Right lobe of liver (tissue), 6 donors: Measurements from ENCODE around the gene U2AF1L4. TPM values are rescaled to one million over a fixed set of nuclear protein-coding genes. Genes with fewer than 3 reads are reported as not detected.

ENCODE experiments used
- ATAC-seq, 4 donors: fragments of 200-7000 bp; cut with Tn5 transposase; one replicate each; pipeline ENCODE4 v1.9.1; 2020; ENCODE audit warnings: mild to moderate bottlenecking in 4 of 4, moderate library complexity in 4 of 4
- DNase-seq, 3 donors: peaks; one replicate each; pipeline ENCODE4 v3.0.0-alpha.2; 2020
- H3K27ac ChIP-seq, 3 donors: fragments of 200-600 bp; one replicate each; pipeline ENCODE4 v1.8.0; 2022
- H3K27me3 ChIP-seq, 2 donors: fragments of 200-600 bp; one replicate each; pipeline ENCODE4 v1.8.0; 2022
- H3K36me3 ChIP-seq, 4 donors: fragments of 200-600 bp; sonication (generic) in 1 of 4; one replicate each; pipeline versions ENCODE4 v1.5.1 to v1.8.0; 2017 to 2022; ENCODE audit warnings: control low read depth in 1 of 4
- H3K4me1 ChIP-seq, 4 donors: fragments of 200-600 bp; sonication (generic) in 1 of 4; one replicate each; pipeline versions ENCODE4 v1.5.1 to v1.8.0; 2017 to 2022; ENCODE audit warnings: control low read depth in 1 of 4
- H3K4me3 ChIP-seq, 3 donors: fragments of 200-600 bp; one replicate each; pipeline ENCODE4 v1.8.0; 2022
- H3K9me3 ChIP-seq, 4 donors: fragments of 200-600 bp; sonication (generic) in 1 of 4; one replicate each; pipeline versions ENCODE4 v1.5.1 to v1.8.0; 2017 to 2022; ENCODE audit warnings: control low read depth in 1 of 4
- POLR2A ChIP-seq: fragments of 450-650 bp; IDR thresholded peaks from one replicate; pipeline ENCODE4 v1.6.1; 2017; ENCODE audit warnings: antibody characterized with exemption, mild to moderate bottlenecking
- WGBS: methylation state at CpG from one replicate; pipeline ENCODE4 v1.1.6; 2018; ENCODE audit warnings: low coverage, low lambda C conversion rate; ENCODE audit not compliant: insufficient coverage; ENCODE audit errors: missing lambda C conversion rate; 5-methylcytosine and 5-hydroxymethylcytosine counted together
- intact Hi-C, 2 donors: fragments of 100-400 bp; cut with DNase I; formaldehyde crosslinking; loops; one replicate each; pipeline versions ENCODE4 v1.11.2 to v1.14.1; 2022
- total RNA-seq, 6 experiments: library from RNA; depleted of rRNA in 2 of 6; stranded (reverse); fragments of >200 nt in 2 of 6; fragmentation: NEBNext Ultra II Directional in 3 of 6; extraction: Animal tissue kit (Norgen Biotek cat#: 25700) in 3 of 6; gene quantifications; one replicate each; pipeline versions ENCODE4 v1.1.0 to v1.2.4, GENCODE V29; 2016 to 2023
- TF ChIP-seq, protein P1 (sequence below), 4 donors: fragments of 200-600 bp in 3 of 4; fragments of 450-650 bp in 1 of 4; IDR thresholded peaks; one replicate each; pipeline versions ENCODE4 v1.5.1 to v1.8.0; 2016 to 2022; ENCODE audit warnings: antibody characterized with exemption in 4 of 4, mild to moderate bottlenecking in 2 of 4
- donor health status: DM: no; HTN: yes; CAD: no.
- donor health status: DM: no; HTN: no; CAD: no.
- donor health status: DM: no; HTN: no; CAD: no.
- donor health status: DM: no; HTN: yes; CAD: no.
- donor health status: DM: no; HTN: yes; CAD: no.

The U2AF1L4 gene
- total RNA-seq, 6 experiments from 2014 or later = 11.3 to 19.9 (median 17.5) TPM

DNA sequence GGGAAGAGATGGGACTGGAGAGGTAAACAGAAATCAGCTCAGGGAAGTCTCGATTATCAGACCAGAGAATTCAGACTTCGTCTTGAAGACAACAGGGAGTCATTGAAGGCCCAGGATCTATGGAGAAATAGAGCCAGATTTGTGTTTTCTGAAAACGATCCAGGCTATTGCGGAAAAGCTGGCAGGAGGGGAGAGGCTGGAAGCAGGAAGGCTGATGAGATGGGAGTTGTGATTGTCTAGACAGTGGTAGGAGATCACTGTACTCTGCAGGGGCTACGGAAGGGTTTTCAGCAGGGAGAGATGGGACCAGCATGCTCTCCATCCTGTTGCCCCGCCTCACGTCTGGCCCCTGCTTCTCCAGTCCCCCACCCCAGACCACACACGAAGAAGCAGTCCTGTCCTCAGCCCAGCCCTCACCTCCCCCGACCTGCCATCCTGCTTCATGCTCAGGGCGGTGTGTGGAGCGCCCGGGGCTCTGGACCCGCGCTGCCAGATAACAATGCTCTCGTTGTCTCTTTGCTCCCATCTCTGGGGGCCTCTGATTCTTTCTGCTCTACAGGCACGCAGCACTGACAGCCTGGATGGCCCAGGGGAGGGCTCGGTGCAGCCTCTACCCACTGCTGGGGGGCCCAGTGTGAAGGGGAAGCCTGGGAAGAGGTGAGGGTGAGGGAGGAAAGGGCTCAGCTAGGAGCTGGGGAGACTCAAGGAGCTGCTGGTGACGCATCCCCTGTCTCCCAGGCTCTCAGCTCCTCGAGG lies 32.0 kb upstream of the U2AF1L4 start:
- Histone ChIP-seq H3K9me3 (no peaks in the 10 kb centered on the region), H3K27ac (no peak overlapping the region), H3K36me3 (no peaks in the 10 kb centered on the region), H3K27me3 (no peaks in the 10 kb centered on the region), H3K4me3 (no peak overlapping the region), H3K4me1 (no peaks in the 10 kb centered on the region)
- DNase-seq = no peak
- TF ChIP-seq POLR2A = no peak
- TF ChIP-seq, protein P1, sequence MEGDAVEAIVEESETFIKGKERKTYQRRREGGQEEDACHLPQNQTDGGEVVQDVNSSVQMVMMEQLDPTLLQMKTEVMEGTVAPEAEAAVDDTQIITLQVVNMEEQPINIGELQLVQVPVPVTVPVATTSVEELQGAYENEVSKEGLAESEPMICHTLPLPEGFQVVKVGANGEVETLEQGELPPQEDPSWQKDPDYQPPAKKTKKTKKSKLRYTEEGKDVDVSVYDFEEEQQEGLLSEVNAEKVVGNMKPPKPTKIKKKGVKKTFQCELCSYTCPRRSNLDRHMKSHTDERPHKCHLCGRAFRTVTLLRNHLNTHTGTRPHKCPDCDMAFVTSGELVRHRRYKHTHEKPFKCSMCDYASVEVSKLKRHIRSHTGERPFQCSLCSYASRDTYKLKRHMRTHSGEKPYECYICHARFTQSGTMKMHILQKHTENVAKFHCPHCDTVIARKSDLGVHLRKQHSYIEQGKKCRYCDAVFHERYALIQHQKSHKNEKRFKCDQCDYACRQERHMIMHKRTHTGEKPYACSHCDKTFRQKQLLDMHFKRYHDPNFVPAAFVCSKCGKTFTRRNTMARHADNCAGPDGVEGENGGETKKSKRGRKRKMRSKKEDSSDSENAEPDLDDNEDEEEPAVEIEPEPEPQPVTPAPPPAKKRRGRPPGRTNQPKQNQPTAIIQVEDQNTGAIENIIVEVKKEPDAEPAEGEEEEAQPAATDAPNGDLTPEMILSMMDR (IDR thresholded peaks at IDR 0.05) = no peak
- 76% methylated on average over 14 of the region's 19 CpGs for WGBS
- intact Hi-C loops = no loop called here
- no peak for ATAC-seq

DNA sequence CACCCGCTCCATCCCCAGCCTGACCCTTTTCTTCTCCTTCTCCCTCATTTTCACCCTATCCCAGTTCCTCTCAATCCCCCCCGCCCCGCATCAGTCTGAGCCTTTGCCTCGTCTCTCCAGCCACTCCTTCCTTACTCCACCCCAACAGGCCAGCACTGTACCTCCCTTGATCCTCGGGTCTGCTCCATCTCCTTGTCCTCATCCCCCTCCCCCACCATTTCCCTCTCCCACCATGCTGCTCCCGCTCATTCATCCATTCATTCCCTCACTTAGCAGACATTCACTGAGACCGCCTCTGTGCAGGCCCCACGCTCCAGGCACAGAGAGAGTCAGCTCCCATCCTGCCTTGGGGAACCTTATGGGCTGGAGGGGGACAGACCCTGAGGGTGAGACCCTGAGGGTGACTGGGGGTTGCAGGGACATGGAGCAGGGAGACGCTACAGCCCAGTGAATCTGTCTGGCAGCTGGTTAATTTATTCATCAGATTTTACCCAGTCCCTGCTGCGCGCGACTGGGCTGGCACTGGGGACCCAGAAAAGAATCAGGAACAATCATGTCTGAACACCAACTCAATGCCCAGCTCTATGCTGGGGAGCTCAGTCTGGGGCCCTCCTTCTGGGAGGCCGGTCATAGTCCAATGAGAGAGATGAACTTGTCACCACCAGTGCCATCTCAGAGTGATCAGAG lies 31.0 kb upstream of the U2AF1L4 start:
- Histone ChIP-seq H3K27ac (no peak overlapping the region), H3K27me3 (no peaks in the 10 kb centered on the region), H3K4me3 (peak overlapping the region; percentile 73 to 81 (median 78)), H3K9me3 (no peaks in the 10 kb centered on the region), H3K36me3 (no peaks in the 10 kb centered on the region), H3K4me1 (no peaks in the 10 kb centered on the region)
- ATAC-seq = no peak
- DNase-seq = no peak
- WGBS = 51% methylated on average over 10 of the region's 13 CpGs
- intact Hi-C loops = no loop called here
- TF ChIP-seq, protein P1 (IDR thresholded peaks at IDR 0.05) = no peak
- TF ChIP-seq POLR2A = no peak

DNA sequence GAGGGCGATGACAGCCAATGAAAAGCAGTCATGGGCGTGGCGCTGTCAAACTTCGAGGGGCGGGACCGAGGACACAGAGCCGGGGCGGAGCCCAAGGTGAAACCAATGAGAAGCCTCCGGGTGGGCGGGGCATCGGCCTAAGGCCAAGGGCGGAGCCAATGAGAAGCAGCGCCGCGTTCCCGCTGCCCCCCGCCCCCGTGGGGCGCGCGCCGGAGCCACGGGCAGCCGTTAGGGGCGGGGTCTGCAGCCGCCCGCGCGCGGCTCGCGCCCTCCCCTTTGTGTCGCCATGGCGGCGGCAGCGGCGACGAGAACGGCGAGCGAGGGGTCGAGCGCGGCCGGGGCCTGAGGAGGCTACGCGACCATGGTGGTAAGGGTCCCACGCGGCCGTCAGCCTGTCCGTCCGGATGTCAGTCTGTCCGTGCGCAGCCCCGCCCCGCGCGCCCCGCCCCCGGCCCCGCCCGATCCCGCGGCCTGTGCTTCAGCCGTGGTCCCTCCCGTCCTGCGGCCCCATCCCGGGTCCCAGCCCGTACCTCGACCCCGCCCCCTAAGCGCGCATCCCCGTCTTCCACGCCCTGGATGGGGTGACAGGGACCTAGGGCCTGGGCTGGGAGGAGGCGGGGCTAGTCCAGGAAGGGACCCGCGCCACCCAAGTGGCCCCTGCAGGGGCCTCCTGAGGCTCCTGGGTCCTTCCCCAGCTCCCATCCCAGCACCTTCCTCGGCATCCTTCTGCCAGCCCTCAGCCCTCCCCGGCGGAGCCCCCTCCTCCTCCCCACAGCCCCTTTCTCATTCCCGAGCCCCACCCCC lies 30.3 kb upstream of the U2AF1L4 start, which contains the start of gene ARHGAP33:
ARHGAP33 (plus strand) TSS at position 267 of the 804 bp plus-strand sequence; CDS start at position 362, 95 bp downstream.
- Histone ChIP-seq H3K27ac (no peak within 1 kb of the TSS), H3K9me3 (no peaks in the 10 kb centered on the region), H3K4me3 (peak within 1 kb of the TSS; percentile 73 to 81 (median 78)), H3K27me3 (no peaks in the 10 kb centered on the region), H3K4me1 (no peaks in the 10 kb centered on the region), H3K36me3 (no peaks in the 10 kb centered on the region)
- no peak for TF ChIP-seq POLR2A
- TF ChIP-seq, protein P1 (IDR thresholded peaks at IDR 0.05) = no peak
- ATAC-seq = peak; percentile 99 to 100 (median 99)
- DNase-seq = peak; percentile 98 to 99 (median 99)
- 4% methylated on average over 26 of the region's 82 CpGs for WGBS
- intact Hi-C loops = no loop called here

DNA sequence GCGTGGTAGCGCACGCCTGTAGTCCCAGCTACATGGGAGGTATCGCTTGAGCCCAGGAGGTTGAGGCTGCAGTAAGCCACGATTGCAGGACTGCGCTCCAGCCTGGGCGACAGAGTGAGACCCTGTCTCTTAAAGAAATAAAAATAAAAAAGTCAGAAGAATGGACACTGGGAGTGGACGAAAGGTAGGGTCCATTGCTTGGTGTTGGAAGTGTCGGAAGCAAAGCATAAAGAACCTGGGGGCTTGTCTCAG lies 29.8 kb upstream of the U2AF1L4 start:
- intact Hi-C loops = no loop called here
- Histone ChIP-seq H3K4me1 (no peaks in the 10 kb centered on the region), H3K27ac (no peak overlapping the region), H3K9me3 (no peaks in the 10 kb centered on the region), H3K36me3 (no peaks in the 10 kb centered on the region), H3K27me3 (no peaks in the 10 kb centered on the region), H3K4me3 (peak overlapping the region; percentile 73 to 81 (median 78))
- ATAC-seq = no peak
- 21% methylated on average over 8 of the region's 9 CpGs for WGBS
- DNase-seq = no peak
- TF ChIP-seq, protein P1 (IDR thresholded peaks at IDR 0.05) = no peak
- no peak for TF ChIP-seq POLR2A
